HUES48 (cell line): ENCODE measurements around the gene CYBA.

ENCODE experiments used
- H3K27ac ChIP-seq: one replicate; pipeline ENCODE4 v1.7.0; 2013; ENCODE audit warnings: low read depth, low read length, inconsistent platforms
- H3K27me3 ChIP-seq: 2 replicates; pipeline ENCODE4 v1.6.1; 2013; ENCODE audit warnings: mild to moderate bottlenecking, low read length; ENCODE audit not compliant: control insufficient read depth, insufficient read depth
- H3K36me3 ChIP-seq: 2 replicates; pipeline ENCODE4 v1.6.1; 2013; ENCODE audit warnings: low read length; ENCODE audit not compliant: control insufficient read depth, insufficient read depth
- H3K4me1 ChIP-seq: 2 replicates; pipeline ENCODE4 v1.6.1; 2013; ENCODE audit warnings: mild to moderate bottlenecking, low read length; ENCODE audit not compliant: control insufficient read depth, insufficient read depth
- H3K4me3 ChIP-seq: 2 replicates; pipeline ENCODE4 v1.5.1; 2013; ENCODE audit warnings: mild to moderate bottlenecking, low read depth, low read length
- H3K9ac ChIP-seq: 2 replicates; pipeline ENCODE4 v1.6.1; 2013; ENCODE audit warnings: mild to moderate bottlenecking, low read depth, low read length, moderate library complexity
- H3K9me3 ChIP-seq: 2 replicates; pipeline ENCODE4 v1.6.1; 2013; ENCODE audit warnings: low read length; ENCODE audit not compliant: control insufficient read depth, insufficient read depth

Gene CYBA

DNA sequence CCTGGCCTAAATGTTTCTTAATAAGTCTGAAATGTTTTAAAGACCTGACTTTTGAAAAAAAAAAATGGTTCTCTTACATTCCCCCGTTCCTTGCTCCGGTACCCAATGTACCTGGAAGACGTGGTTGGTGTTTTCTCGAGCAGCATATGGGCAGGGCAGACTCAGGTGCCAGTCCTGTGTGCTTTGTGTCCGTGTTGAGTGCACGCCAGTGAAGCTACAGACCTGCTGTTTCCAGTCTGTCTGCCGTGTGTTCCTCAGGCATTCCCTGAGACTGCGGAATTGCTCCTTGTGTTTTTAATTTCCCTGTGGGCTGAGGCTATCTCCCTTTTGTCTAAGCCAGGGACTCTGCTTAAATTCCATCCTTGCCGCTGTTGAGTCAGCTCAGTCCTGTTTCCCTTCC lies 24.2 kb downstream of the CYBA start:
- H3K27ac ChIP-seq = no peak overlapping the region
- H3K4me3 ChIP-seq = no peak overlapping the region
- no peaks in the 10 kb centered on the region for H3K9me3 ChIP-seq
- no peaks in the 10 kb centered on the region for H3K27me3 ChIP-seq
- no peak overlapping the region for H3K9ac ChIP-seq
- no peaks in the 10 kb centered on the region for H3K4me1 ChIP-seq
- H3K36me3 ChIP-seq = peaks cover 79% of the 10 kb centered on the region

DNA sequence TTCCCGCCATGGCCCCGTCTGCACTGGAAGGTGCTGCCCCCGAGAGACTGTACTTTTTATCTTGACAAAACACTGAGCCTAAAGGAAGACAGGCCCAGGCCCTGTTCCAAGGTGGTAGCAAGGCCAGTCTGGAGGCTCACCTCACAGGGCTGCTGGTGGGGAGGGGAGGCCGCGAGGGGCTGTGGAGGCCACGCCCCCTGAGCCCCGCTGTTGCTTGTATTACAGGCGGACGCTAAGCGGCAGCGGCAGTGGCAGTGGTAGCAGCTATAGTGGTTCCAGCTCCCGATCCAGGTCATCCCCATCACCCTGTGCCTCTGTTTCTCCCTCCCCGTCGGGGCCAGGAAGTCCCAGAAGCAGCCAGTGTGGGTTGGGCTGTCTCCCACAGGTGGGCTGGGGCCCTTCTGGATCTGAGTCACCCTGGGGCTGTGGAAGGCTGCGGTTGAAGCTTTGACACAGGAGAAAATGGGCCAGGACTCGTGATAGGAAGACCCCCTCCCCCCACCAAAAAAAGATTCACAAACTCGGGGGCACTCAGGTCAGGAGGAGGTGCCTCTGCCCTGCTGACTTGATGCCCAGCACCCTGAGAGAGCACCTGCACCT lies 25.8 kb downstream of the CYBA start:
- H3K4me1 ChIP-seq = no peaks in the 10 kb centered on the region
- H3K9ac ChIP-seq = no peak overlapping the region
- no peak overlapping the region for H3K27ac ChIP-seq
- H3K4me3 ChIP-seq = no peak overlapping the region
- H3K9me3 ChIP-seq = no peaks in the 10 kb centered on the region
- no peaks in the 10 kb centered on the region for H3K27me3 ChIP-seq
- peaks cover 73% of the 10 kb centered on the region for H3K36me3 ChIP-seq

DNA sequence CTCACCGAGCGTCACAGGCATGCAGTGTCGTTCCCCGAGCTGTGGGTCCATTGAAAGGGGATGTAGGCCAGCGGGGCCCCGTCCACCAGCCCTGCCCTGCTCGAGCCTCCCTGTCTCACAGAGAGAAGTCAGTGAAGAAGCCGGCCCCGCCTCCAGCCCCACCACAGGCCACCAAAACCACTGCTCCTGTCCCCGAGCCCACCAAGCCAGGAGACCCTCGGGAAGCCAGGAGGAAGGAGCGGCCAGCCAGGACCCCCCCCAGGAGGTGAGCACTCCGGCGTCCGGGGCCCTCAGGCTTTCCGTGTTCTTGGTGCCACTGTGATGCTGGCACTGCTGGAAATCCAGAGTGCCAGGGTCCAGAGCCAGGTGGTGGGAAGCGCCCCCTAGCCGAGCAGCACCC lies 26.4 kb downstream of the CYBA start:
- no peak overlapping the region for H3K27ac ChIP-seq
- H3K36me3 ChIP-seq = peaks cover 72% of the 10 kb centered on the region
- no peak overlapping the region for H3K9ac ChIP-seq

DNA sequence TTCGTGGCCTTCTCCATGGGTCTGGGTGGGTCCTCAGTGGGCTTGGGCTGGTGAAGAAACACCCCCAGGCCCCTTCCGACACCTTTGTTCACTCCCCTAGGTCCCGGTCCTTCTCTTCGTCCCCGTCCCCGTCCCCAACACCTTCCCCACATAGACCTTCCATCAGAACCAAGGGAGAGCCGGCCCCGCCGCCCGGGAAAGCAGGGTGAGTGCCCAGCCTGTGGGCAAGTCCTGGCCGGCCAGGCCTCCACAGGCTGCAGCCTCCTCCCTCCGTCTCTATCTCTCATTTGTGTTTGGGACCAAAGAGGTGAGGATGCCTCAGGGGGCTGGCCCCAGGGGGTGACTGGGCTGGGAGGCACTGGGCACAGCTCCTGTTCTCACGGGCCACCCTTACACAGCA lies 27.0 kb downstream of the CYBA start:
- no peak overlapping the region for H3K27ac ChIP-seq
- no peak overlapping the region for H3K9ac ChIP-seq
- H3K4me3 ChIP-seq = no peak overlapping the region
- no peaks in the 10 kb centered on the region for H3K27me3 ChIP-seq
- peaks cover 71% of the 10 kb centered on the region for H3K36me3 ChIP-seq
- no peaks in the 10 kb centered on the region for H3K9me3 ChIP-seq
- no peaks in the 10 kb centered on the region for H3K4me1 ChIP-seq

More for the DNA sequence above, 26.4 kb downstream of the CYBA start:
- Histone ChIP-seq H3K9me3 (no peaks in the 10 kb centered on the region), H3K4me1 (no peaks in the 10 kb centered on the region), H3K4me3 (no peak overlapping the region), H3K27me3 (no peaks in the 10 kb centered on the region)

DNA sequence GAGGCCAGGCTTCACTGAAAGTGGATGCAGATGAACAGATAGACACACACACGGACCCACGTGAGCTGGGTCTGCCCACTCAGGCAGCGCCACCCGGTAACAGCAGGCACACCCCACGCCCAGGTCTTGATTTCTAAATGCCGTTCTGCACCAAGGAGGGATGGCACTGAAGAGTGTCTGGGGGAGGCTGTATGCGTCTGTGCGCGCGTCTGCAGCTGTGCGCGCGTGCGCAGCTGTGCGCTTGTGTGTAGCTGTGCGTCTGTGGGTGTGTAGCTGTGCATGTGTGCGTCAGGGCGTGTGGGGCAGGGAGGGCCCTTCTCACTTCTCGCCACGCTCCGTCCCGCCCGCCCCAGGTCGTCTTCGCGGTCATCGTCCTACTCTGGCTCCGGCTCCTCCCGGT lies 28.0 kb downstream of the CYBA start:
- no peaks in the 10 kb centered on the region for H3K4me1 ChIP-seq
- H3K27ac ChIP-seq = no peak overlapping the region
- no peak overlapping the region for H3K9ac ChIP-seq
- H3K27me3 ChIP-seq = no peaks in the 10 kb centered on the region
- peaks cover 68% of the 10 kb centered on the region for H3K36me3 ChIP-seq
- H3K4me3 ChIP-seq = no peak overlapping the region
- H3K9me3 ChIP-seq = no peaks in the 10 kb centered on the region

DNA sequence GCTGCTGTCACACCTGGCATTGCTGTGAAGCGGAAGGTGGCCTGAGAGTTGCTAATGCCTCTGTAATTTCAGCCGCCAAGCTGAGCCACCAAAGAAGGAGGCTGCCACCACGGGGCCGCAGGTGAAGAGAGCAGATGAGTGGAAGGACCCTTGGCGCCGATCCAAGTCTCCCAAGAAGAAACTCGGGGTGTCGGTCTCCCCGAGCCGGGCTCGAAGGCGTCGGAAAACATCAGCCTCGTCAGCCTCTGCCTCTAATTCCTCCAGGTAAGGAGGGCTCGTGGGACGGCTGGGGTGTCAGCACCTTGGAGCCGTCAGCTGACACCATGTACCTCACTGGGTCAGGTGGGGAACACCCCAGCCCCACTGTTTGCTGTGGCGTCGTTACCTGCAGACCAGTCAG lies 28.7 kb downstream of the CYBA start:
- H3K36me3 ChIP-seq = peaks cover 61% of the 10 kb centered on the region

DNA sequence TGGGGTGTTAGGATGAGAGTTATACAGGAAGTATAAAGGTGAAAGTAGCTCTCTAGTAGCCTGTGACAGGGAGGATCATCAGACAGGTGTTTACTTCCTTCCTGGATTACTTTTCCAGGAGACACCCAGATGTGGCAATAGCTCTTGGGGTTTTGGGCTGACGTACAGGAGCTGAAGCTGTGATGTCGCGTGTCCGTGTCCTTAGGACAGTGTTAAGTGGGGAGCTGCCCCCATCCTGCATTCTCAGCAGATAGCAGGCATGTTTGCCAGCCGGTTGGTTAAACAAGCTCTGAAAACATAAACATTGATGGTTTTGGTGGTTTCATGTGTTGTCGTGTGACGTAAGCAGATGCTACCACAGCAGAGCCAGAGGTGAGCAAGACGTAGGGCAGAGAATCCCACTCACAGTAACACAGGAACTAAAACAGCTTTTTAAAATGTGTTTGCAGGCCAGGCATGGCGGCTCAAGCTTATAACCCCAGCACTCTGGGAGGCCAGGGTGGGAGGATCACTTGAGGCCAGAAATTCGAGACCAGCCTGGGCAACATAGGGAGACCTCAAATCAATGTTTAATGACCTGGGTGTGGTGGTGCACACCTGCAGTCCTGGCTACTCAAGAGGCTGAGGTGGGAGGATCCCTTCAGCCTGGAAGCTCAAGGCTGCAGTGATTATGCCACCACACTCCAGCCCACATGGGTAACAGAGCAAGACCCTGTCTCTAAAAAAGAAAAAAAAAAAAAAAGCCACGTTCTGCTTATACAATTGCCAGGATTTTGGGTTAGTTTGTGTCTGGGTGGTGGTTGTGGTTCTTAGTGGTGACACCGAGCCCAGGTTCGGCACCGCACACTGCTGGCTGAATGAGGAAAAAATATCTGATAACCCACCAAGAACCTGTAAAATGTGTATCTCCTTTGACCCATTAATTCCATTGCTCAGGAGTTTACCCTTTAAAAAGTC lies 30.7 kb downstream of the CYBA start:
- Histone ChIP-seq H3K27me3 (no peaks in the 10 kb centered on the region), H3K4me3 (no peak overlapping the region), H3K9me3 (no peaks in the 10 kb centered on the region), H3K36me3 (peaks cover 48% of the 10 kb centered on the region), H3K9ac (no peak overlapping the region), H3K4me1 (no peaks in the 10 kb centered on the region), H3K27ac (no peak overlapping the region)

More for the DNA sequence above, 28.7 kb downstream of the CYBA start:
- H3K27me3 ChIP-seq = no peaks in the 10 kb centered on the region
- no peak overlapping the region for H3K27ac ChIP-seq
- no peak overlapping the region for H3K4me3 ChIP-seq
- H3K4me1 ChIP-seq = no peaks in the 10 kb centered on the region
- no peaks in the 10 kb centered on the region for H3K9me3 ChIP-seq
- no peak overlapping the region for H3K9ac ChIP-seq

DNA sequence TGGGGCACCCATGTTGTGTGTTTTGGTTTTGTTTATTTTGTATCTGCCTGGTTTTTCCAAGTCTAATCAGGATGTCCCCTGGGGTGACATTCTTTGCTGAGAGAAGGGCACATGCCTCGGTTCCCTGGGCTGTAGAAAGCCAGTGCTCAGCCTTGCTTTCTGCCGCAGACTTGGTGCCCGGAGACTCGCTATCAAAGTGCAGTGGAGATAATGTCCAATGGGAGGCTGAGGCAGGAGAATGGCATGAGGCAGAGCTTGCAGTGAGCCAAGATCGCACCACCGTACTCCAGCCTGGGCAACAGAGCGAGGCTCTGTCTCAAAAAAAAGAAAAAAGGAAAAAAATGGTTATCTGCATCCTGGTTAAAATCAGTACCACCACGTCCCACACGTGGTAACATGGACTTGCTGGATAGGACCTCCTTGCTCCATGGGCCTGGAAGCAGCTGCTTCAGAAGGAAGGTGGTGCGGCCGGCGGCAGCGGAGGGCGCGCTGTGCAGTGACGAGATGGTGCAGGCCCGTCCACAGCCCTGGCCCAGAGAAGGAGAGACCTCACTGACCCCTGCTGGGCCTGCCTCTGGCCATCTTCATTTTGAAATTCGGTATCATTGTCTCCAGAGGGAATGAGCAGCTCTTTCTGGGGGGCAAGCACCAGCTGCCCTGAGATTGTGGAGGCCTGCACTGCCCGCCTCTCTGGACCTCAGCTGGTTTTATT lies 31.7 kb downstream of the CYBA start:
- no peaks in the 10 kb centered on the region for H3K4me1 ChIP-seq
- H3K27ac ChIP-seq = no peak overlapping the region
- H3K36me3 ChIP-seq = peaks cover 43% of the 10 kb centered on the region
- H3K27me3 ChIP-seq = no peaks in the 10 kb centered on the region
- no peak overlapping the region for H3K9ac ChIP-seq
- no peaks in the 10 kb centered on the region for H3K9me3 ChIP-seq
- no peak overlapping the region for H3K4me3 ChIP-seq

DNA sequence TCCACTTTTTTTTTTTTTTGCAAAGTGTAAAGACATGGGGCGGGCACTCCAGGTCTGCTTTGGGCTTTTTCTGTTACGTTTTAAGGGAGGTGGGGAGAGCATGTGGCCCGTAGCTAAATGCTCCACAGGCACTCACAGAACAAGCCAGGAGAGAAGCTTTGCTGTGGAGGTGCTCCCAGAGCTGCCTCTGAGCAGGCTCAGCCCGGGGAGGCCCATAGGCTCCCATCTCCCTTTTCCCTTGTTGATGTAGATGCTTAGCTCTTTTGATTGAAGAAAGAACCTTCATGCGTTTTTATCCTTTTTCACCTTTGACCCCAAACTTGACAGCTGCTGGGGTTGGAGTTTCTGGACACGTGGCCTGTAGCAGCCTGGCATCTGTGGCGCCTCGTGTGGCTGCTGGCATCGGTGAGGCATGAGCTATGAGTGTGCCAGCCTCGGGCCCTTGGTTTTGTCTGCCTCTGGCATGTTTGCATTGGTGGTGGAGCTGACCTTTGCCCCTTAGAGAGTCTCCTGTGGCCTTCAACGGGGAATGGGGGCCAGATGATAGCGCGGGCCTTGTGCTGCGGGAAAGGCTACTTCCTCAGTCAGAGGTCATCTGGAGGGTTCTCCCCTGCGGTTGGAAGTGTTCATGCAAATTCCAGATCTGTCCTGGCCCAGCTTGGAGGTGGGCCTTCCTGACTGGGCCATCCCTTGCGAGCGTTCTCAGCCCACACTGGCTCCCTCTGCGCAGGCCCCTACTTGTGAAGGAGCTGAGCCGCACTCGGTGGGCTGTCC lies 32.5 kb downstream of the CYBA start:
- Histone ChIP-seq H3K27ac (no peak overlapping the region), H3K36me3 (peaks cover 38% of the 10 kb centered on the region), H3K4me1 (no peaks in the 10 kb centered on the region), H3K4me3 (no peak overlapping the region), H3K9ac (no peak overlapping the region), H3K27me3 (no peaks in the 10 kb centered on the region), H3K9me3 (no peaks in the 10 kb centered on the region)

DNA sequence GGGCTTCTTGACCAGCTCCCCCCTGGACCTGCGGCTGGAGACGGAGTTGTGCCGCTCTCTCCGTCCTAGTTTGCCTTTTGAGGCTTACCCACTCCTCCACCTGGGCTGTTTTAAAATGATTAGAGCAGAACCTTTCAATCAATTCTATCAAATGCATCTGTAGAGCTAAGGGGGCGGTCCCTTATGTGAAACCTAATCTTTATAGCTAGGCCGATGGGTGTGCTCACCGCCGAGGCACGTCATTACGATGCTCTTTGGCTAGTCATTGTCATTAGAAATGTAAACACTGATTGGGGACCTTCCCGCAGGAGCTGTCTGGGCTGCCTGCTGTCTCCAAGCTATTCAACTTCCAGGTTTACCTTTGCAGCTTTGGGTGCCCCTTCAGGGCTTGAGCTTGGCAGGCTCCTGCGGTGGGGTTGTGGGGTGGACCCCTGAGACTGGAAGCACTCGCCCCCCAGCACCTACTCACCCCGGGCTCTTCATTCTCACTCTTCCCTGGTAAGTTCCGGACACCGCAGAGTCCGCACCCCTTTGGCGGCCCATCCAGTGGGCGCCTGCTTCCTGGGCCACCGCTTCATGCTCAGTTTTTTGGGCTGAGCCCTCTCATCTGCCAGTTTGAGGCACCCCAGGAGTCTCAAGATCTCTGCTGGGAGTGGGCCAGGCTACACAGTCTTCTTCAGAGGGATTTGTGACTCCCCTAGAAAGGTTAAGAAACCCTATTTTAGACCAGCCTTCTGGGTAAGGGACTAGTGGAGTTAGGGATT lies 33.4 kb downstream of the CYBA start:
- peaks cover 34% of the 10 kb centered on the region for H3K36me3 ChIP-seq
- no peaks in the 10 kb centered on the region for H3K27me3 ChIP-seq
- no peak overlapping the region for H3K4me3 ChIP-seq
- no peaks in the 10 kb centered on the region for H3K9me3 ChIP-seq
- H3K27ac ChIP-seq = peak overlapping the region; percentile 47
- H3K9ac ChIP-seq = no peak overlapping the region; the same call in 1 of the 2 replicates
- no peaks in the 10 kb centered on the region for H3K4me1 ChIP-seq
